Loucy (cell line): ENCODE data around the gene GPC3.

Source experiments
- H2AFZ ChIP-seq: fragments of 200-600 bp; sonication (generic); 2 replicates; pipeline ENCODE4 v1.6.0; 2016; ENCODE audit warnings: antibody characterized with exemption, mild to moderate bottlenecking, low read length, moderate library complexity
- H3F3A ChIP-seq: fragments of 200-600 bp; 2 replicates; pipeline ENCODE4 v1.6.0; 2016; ENCODE audit warnings: antibody characterized with exemption, low read depth, mild to moderate bottlenecking
- H3K27me3 ChIP-seq: fragments of 200-600 bp; sonication (generic); 2 replicates; pipeline ENCODE4 v1.6.1; 2014; ENCODE audit warnings: low read length, mild to moderate bottlenecking; ENCODE audit not compliant: insufficient read depth, poor library complexity, severe bottlenecking
- H3K36me3 ChIP-seq: fragments of 200-600 bp; sonication (generic); 2 replicates; pipeline ENCODE4 v1.6.1; 2016; ENCODE audit warnings: low read length; ENCODE audit not compliant: insufficient read depth
- H3K4me1 ChIP-seq: fragments of 200-600 bp; sonication (generic); 2 replicates; pipeline ENCODE4 v1.5.1; 2014; ENCODE audit warnings: low read length, mild to moderate bottlenecking; ENCODE audit not compliant: insufficient read depth, poor library complexity, severe bottlenecking
- H3K4me2 ChIP-seq: fragments of 200-600 bp; sonication (generic); 2 replicates; pipeline ENCODE4 v1.6.0; 2014; ENCODE audit warnings: antibody characterized with exemption, low read length, low read depth, mild to moderate bottlenecking; ENCODE audit not compliant: poor library complexity, severe bottlenecking
- H3K4me3 ChIP-seq: fragments of 200-600 bp; sonication (generic); 2 replicates; pipeline ENCODE4 v1.5.1; 2014; ENCODE audit warnings: low read length, mild to moderate bottlenecking, mixed read lengths; ENCODE audit not compliant: poor library complexity, severe bottlenecking
- H3K79me2 ChIP-seq: fragments of 200-600 bp; sonication (generic); 2 replicates; pipeline ENCODE4 v1.6.1; 2014; ENCODE audit warnings: low read length; ENCODE audit not compliant: insufficient read depth
- H3K9ac ChIP-seq: fragments of 200-600 bp; sonication (generic); 2 replicates; pipeline ENCODE4 v1.6.0; 2014; ENCODE audit warnings: mild to moderate bottlenecking, low read depth, low read length, moderate library complexity; ENCODE audit not compliant: poor library complexity, severe bottlenecking
- H3K9me2 ChIP-seq: fragments of 200-600 bp; sonication (generic); replicated peaks from 2 replicates; pipeline ENCODE4 v1.6.1; 2016; ENCODE audit warnings: low read depth, low read length, mixed read lengths
- H3K9me3 ChIP-seq: fragments of 200-600 bp; sonication (generic); 2 replicates; pipeline ENCODE4 v1.6.1; 2014; ENCODE audit warnings: mild to moderate bottlenecking, antibody characterized with exemption, low read length, low read depth; ENCODE audit not compliant: insufficient read depth
- H4K20me1 ChIP-seq: fragments of 200-600 bp; sonication (generic); 2 replicates; pipeline ENCODE4 v1.6.0; 2014; ENCODE audit warnings: antibody characterized with exemption, low read length, mild to moderate bottlenecking; ENCODE audit not compliant: insufficient read depth, poor library complexity, severe bottlenecking
- EZH2phosphoT487 ChIP-seq: fragments of 200-600 bp; IDR thresholded peaks from 2 replicates; pipeline ENCODE4 v1.6.1; 2018; ENCODE audit warnings: antibody characterized with exemption, mild to moderate bottlenecking, moderate library complexity, borderline replicate concordance
- TF ChIP-seq, protein P1 (sequence below): fragments of 200-600 bp; sonication (generic); conservative IDR thresholded peaks from 2 replicates; pipeline ENCODE4 v1.5.1; 2014; ENCODE audit warnings: mild to moderate bottlenecking, antibody characterized with exemption, low read length

GPC3 gene

DNA sequence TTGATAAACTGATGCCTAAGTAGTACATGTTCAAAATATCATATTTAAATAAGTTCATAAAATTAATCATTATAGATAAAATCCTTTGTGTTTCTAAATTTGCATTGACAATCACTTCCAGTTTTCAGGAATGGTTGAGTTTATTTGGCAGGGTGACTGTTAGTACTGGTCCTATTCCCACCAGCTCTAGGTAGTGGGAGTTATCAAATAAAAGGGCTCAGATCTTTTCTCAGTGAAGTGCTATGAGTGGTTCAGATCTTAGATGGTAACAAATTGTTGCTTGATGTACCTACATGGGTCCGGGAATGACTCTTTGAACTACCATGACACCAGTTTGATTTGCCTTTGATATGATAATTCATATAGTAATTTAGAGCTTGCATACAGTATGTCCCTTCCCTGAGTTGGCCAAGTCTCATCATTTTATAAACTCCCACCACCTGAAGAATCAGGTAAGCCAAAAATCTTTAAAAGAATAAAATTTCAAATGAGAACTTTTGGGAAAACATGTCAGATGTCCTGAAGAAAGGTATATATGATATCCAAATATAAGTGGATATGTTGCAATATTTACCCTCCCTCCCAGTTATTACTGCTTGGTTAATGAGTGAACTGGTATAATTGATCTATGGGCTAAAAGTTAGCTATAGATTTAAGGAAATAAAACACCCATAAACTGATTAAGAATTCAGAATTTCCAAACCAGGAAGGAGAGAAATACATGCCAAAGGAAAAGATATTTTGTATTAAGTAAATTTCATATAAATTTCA lies 28.6 kb downstream of the GPC3 start:
- Histone ChIP-seq H3K9me2 (no peaks in the 10 kb centered on the region), H2AFZ (no peak overlapping the region), H3K9ac (no peak overlapping the region), H3K4me2 (no peak overlapping the region), H3F3A (no peaks in the 10 kb centered on the region), H3K36me3 (no peaks in the 10 kb centered on the region), H3K9me3 (no peaks in the 10 kb centered on the region), H3K79me2 (no peaks in the 10 kb centered on the region), H3K4me3 (no peak overlapping the region), H3K27me3 (no peaks in the 10 kb centered on the region), H4K20me1 (no peaks in the 10 kb centered on the region), H3K4me1 (no peaks in the 10 kb centered on the region)
- TF ChIP-seq EZH2phosphoT487 = no peak
- TF ChIP-seq, protein P1, sequence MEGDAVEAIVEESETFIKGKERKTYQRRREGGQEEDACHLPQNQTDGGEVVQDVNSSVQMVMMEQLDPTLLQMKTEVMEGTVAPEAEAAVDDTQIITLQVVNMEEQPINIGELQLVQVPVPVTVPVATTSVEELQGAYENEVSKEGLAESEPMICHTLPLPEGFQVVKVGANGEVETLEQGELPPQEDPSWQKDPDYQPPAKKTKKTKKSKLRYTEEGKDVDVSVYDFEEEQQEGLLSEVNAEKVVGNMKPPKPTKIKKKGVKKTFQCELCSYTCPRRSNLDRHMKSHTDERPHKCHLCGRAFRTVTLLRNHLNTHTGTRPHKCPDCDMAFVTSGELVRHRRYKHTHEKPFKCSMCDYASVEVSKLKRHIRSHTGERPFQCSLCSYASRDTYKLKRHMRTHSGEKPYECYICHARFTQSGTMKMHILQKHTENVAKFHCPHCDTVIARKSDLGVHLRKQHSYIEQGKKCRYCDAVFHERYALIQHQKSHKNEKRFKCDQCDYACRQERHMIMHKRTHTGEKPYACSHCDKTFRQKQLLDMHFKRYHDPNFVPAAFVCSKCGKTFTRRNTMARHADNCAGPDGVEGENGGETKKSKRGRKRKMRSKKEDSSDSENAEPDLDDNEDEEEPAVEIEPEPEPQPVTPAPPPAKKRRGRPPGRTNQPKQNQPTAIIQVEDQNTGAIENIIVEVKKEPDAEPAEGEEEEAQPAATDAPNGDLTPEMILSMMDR = no peak

DNA sequence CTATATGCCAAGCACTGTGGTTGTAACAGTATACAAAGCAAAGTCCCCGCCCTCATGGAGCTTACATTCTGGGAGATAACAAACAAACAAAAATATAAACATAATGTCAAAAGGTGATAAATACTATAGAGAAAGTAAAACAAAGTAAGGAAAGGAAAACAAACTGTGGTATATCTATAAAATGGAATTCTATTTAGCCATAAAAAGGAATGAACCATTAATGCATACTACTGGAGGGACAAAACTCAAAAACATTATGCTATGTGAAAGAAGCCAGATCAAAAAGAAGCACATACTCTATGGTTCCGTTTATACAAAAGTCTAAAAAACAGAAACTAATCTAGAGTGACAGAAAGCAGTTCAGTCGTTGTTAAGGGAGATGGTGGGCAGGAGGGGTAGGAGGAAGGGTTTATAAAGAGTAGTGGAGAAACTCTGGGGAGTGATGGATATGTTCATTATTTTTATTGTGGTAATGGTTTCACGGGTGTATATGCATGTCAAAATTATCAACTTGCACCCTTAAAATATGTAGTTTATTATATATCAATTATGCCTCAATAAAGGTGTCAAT lies 31.5 kb downstream of the GPC3 start:
- TF ChIP-seq, protein P1 = no peak
- TF ChIP-seq EZH2phosphoT487 = no peak
- H3K27me3 ChIP-seq = no peaks in the 10 kb centered on the region
- H3K36me3 ChIP-seq = no peaks in the 10 kb centered on the region
- no peaks in the 10 kb centered on the region for H3K79me2 ChIP-seq
- H3K4me1 ChIP-seq = no peaks in the 10 kb centered on the region
- H2AFZ ChIP-seq = no peak overlapping the region
- H3F3A ChIP-seq = no peaks in the 10 kb centered on the region
- no peaks in the 10 kb centered on the region for H3K9me2 ChIP-seq
- no peaks in the 10 kb centered on the region for H4K20me1 ChIP-seq
- no peak overlapping the region for H3K4me3 ChIP-seq
- H3K9ac ChIP-seq = no peak overlapping the region
- no peak overlapping the region for H3K4me2 ChIP-seq
- H3K9me3 ChIP-seq = no peaks in the 10 kb centered on the region

DNA sequence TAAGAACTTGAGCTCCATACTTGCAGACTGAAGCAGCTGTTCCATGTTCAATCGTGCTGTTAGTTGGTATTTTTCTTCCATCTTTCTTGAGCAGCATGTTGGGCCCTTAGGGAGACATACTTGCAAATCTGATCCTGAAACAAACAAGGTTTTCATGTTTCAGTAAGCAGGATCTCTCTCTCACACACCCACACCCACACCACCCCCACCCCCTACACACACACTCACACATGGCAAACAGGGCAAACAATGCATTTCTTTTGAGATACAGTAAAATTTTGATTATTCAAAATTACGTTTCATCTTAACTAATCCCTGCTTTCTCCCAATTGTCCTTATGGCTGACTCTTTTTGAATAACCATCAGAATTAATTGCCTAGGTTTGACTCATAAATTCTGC lies 32.3 kb downstream of the GPC3 start:
- Histone ChIP-seq H3K36me3 (no peaks in the 10 kb centered on the region), H3K9ac (no peak overlapping the region), H3K9me2 (no peaks in the 10 kb centered on the region), H3K27me3 (no peaks in the 10 kb centered on the region), H3K4me2 (no peak overlapping the region), H3F3A (no peaks in the 10 kb centered on the region), H3K9me3 (no peaks in the 10 kb centered on the region), H4K20me1 (no peaks in the 10 kb centered on the region), H3K4me3 (no peak overlapping the region), H3K79me2 (no peaks in the 10 kb centered on the region), H2AFZ (no peak overlapping the region), H3K4me1 (no peaks in the 10 kb centered on the region)
- TF ChIP-seq, protein P1 = no peak
- TF ChIP-seq EZH2phosphoT487 = no peak
